ENCODE data around the gene CPM. TPM values are rescaled to one million over a fixed set of nuclear protein-coding genes. Genes with fewer than 3 reads are reported as not detected.

Gene CPM
- total RNA-seq, 4 donors from 2014 or later = 233 to 478 (median 301) TPM

DNA sequence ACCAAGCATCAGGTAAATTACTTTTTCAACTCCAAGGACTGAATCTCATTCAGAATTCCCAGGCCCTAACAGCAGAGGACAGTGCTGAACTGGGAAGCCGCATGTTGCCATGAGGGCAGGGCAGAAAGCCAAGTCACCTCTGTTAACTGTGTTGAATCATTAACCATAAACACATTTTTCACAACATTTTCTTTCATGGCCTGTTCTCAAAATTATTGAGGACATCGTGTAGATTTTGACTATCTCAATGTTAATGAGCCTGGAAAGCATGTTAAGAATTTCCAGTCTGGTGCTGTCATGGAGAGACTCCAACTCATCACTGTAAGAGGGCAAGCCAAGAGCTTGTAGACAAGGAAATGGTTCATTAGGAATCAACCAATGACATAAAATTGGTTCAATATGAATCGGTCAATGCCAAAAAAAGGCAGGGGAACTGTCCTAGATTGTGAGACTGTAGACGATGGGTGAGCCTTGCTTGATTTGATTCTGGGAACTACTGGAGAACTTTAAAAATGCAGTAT, 33.7 kb downstream of the CPM start:
- TF ChIP-seq, protein P1, sequence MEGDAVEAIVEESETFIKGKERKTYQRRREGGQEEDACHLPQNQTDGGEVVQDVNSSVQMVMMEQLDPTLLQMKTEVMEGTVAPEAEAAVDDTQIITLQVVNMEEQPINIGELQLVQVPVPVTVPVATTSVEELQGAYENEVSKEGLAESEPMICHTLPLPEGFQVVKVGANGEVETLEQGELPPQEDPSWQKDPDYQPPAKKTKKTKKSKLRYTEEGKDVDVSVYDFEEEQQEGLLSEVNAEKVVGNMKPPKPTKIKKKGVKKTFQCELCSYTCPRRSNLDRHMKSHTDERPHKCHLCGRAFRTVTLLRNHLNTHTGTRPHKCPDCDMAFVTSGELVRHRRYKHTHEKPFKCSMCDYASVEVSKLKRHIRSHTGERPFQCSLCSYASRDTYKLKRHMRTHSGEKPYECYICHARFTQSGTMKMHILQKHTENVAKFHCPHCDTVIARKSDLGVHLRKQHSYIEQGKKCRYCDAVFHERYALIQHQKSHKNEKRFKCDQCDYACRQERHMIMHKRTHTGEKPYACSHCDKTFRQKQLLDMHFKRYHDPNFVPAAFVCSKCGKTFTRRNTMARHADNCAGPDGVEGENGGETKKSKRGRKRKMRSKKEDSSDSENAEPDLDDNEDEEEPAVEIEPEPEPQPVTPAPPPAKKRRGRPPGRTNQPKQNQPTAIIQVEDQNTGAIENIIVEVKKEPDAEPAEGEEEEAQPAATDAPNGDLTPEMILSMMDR (IDR thresholded peaks at IDR 0.05) = no peak
- DNase-seq (ENCODE audit: low spot score) = no peak
- ATAC-seq (ENCODE audit: low FRiP score) = peak; percentile 34

DNA sequence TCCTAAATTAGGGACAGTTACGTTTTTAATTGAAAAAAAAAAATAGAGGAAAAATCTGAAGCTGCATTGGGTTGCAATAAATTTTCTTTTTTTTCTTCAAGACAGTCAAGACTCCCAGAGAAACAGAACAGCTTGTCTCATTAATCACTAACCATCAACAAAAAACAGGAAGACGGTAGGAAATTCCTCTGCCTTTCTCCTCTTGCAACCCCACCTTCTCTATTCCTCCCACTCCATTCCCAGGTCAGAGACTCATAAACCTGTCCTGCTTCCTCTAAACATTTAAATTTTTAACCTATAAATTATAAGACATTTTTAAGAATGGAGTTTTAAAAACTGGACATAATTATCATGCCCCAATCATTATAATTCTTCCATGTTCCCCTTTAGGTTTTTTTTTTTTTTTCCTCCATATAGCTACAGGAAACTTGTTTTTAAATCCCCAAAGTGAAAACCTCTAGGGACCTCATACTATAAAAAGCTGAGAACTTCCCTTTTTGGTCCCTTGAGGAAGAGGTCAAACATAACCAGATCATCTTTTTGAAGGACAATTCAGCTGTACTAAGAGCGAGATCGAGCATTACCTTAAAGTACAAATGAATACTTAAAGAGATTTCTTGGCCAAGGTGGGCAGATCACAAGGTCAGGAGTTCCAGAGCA, 36.0 kb downstream of the CPM start:
- TF ChIP-seq, protein P1 (IDR thresholded peaks at IDR 0.05) = no peak
- DNase-seq (ENCODE audit: low spot score) (no peak), ATAC-seq (ENCODE audit: low FRiP score) (no peak)

DNA sequence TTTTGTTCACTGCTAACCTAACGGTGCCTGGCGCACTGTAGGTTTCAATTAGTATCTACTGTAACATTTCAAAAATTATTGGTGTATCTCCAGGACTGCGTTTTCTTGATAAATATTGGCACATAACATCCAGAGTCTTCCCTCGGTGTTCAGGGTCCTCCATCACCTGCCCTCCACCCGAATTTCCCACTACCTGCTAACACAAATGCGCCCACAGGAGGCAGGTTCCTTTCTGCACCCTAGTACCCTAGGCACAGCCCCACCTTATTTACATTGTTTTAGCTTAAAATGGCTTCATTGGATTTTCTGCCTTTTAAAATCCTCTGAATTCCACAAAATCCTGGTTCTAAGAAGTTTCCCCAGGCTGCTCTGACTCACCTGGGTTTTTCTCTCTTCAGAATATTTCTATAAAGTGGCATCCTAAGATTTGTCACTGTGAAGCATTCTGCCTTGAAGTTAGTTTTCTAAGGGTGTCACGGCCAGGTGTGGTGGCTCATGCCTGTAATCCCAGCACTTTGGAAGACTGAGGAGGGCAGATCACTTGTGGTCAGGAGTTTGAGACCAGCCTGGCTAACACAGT, 38.6 kb downstream of the CPM start:
- TF ChIP-seq, protein P1 (IDR thresholded peaks at IDR 0.05) = no peak
- DNase-seq (ENCODE audit: low spot score) (no peak), ATAC-seq (ENCODE audit: low FRiP score) (no peak)

DNA sequence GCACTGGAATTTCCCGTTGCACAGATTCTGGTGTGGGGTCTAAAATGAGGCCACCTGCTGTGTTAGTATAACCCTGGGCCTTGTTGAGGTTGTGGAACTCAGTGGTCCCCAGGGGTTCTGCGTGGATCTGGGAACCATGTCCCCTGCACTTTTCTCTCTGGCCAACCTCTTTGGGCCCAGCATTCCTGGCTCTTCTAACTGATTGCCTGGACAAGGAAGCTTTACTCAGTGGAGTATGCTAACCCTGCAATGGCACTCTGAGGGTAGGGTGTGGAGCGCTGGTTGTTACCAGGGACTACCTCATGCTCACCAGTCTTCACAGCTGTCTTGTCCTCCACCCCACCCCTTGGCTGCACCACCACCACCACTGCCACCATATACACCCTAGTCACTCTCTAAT, 39.2 kb downstream of the CPM start:
- TF ChIP-seq, protein P1 (IDR thresholded peaks at IDR 0.05) = no peak
- DNase-seq (ENCODE audit: low spot score) (no peak), ATAC-seq (ENCODE audit: low FRiP score) (no peak)

DNA sequence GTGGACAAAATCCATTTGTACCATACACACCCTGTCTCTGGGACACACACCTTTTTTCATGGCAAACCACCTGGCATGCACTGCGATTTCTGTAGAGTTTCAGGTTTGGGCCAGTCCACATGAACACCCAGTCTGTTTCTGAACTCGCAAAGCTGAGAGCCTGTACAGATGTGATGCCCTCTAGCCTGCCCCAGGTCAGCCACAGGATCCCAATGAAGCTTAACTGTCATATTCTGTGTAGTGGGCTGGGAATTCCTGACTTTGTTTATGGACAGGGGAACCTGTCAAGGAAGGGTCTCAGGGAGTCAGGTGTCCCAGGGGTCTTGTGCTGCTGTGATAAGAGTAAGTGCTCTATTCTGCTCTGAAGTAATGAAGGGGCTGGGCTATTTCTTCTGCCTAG, 39.8 kb downstream of the CPM start:
- ATAC-seq (ENCODE audit: low FRiP score) = no peak
- TF ChIP-seq, protein P1 (IDR thresholded peaks at IDR 0.05) = no peak
- no peak for DNase-seq (ENCODE audit: low spot score)

DNA sequence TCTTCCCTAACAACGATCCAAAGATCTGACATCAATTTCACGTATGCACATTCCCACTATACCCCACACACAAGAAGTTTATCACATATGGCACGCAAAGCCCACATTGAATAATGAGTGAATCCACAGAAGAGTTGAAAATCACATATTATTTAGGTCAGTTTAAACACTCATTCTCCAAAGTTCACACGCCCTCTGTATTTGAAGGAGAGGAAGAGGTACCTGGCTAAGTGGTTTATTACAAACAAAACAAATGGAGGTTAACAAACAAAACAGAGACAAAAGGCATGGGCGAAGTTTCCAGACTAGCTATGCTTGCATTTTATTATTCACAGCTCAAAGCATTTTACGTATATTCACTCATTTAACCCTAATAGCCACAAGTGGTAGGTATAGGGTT, 41.8 kb downstream of the CPM start:
- TF ChIP-seq, protein P1 (IDR thresholded peaks at IDR 0.05) = no peak
- ATAC-seq (ENCODE audit: low FRiP score) (no peak), DNase-seq (ENCODE audit: low spot score) (no peak)

DNA sequence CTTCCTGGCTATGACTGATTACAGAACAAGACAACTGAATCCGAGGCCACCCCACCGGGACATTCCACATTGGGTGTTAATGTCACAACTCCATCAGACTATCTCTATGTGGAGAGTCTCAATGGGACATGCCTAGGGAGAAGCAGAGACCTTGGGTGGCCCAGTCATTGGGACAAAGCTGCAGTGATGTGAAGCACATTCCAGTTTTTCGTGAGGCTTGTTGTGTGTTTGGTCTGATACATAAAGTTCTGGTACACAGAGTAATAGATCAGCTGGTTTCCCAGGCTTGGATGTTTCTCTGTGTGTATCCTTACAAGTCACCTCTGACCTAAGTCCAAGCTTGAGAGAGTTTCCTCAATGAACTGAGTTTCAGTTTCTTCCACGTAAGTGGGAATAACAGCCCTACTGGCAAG, 42.3 kb downstream of the CPM start:
- TF ChIP-seq, protein P1 (IDR thresholded peaks at IDR 0.05) = no peak
- DNase-seq (ENCODE audit: low spot score) (no peak), ATAC-seq (ENCODE audit: low FRiP score) (peak; percentile 41)

Data from omental fat pad (tissue), 4 donors.